T1000 (cell line): ENCODE data around the gene FOSB.

Experiments used
- DNase-seq: peaks from one replicate; lab custom pipeline; 2025; ENCODE audit warnings: mixed read lengths; lab: John Stamatoyannopoulos, UW

Gene FOSB

DNA sequence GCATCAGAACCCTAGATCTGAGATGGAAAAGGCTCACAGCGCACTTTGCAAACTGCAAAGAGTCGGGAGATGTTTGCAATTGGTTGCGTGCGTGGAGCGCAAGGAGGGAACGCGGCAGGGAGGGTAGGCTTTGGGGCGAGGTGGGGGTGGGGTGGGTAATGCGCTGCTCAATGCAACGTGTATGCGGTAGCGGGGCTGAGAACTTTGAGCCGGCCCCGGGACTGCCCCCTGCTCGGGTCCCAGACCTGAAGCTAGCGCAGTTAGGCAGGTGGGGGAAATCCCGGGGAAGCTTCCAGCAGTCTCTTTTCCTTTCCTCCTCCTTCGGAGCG is 971 bp downstream of the FOSB start:
- no peak for DNase-seq

DNA sequence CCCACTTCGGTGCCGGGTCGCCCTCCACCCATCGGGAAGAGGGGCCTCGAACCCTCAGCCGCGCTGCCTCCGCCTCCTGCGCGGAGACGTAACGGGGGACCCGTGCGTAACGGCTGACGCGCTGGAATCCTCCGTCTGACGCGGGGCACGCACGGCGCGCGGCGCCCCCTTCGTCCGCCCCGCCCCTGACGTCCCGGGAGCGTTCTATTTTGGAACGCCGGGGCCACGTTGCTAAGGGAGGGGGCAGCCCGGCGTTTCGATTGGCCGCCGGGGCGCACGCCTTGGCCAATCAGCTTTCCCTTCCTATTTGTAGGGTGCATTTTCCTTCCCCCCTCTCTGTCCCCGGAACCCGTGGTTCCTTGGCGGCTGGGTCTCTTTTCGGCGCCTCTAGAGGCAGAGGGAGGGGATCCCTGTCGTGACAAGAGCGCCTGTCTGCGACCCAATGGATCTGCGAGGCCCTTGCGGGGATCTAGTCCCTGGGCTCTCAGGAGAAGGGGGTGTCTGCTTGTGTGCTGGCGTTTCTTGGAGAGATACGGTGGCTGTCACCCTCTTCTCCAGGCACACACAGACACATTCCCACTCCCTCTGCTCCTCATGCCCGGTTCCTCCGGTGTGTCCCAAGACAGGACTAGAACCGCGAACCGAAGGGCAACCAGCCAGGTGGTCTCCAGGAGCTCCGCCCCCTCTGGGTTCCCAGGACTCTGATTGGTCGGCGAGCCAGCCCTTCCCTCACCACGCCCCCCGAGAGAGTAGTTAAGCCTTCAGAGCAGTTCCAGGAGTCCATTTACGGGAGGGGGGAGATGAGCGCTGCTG is 1.5 kb downstream of the FOSB start:
- peak; percentile 81 for DNase-seq

- DNase-seq, result peak; percentile 74
Observed at GRCh38 chr19:45469945-45470761, 2.4 kb downstream of the FOSB start.

DNA sequence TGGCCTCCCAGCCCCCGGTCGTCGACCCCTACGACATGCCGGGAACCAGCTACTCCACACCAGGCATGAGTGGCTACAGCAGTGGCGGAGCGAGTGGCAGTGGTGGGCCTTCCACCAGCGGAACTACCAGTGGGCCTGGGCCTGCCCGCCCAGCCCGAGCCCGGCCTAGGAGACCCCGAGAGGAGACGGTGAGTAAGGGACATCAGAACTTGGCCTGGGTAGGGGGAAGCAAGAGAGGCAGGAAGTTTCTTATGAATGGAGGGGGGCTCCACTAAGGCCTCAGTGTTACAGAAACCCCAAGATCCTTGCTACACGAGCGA is 2.9 kb downstream of the FOSB start:
- no peak for DNase-seq

DNA sequence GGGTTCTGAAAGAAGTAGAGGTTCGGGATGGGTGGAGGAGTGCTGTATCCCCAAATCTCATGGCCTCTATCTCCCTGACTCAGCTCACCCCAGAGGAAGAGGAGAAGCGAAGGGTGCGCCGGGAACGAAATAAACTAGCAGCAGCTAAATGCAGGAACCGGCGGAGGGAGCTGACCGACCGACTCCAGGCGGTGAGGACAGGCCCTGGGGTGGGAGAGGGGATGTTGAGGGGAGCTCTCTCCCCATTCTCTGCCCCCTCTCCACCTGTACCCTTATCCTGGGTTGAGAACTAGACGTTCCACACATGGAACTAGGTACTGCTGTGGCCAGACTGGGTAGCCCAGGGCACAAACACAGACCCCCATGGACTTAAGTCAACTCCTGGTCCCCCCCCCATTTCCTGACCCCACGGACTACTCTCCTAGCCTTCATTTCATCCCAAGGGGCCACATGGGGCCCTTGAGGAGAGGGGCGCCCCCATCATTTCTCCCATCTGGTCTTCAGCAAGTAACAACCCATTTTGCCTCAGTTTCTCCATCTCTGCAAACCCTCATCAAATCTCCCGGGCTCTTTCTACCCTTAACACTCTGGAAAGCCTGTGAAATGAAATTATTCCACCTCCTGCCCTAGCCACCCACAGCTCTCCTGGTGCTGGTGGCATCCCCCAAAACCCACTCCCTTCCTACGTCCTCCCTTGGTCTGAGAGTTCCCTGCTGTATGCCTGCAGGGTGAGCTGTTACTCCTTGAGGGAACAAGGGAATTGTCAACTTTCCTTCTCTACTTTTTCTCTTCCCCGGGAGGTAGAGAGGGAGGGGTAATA is 3.5 kb downstream of the FOSB start:
- DNase-seq, result no peak

GRCh38 chr19:45471931-45472562 is 4.3 kb downstream of the FOSB start:
- DNase-seq, result no peak

- DNase-seq, result no peak
Observed at GRCh38 chr19:45472563-45473366, 5.0 kb downstream of the FOSB start.

DNA sequence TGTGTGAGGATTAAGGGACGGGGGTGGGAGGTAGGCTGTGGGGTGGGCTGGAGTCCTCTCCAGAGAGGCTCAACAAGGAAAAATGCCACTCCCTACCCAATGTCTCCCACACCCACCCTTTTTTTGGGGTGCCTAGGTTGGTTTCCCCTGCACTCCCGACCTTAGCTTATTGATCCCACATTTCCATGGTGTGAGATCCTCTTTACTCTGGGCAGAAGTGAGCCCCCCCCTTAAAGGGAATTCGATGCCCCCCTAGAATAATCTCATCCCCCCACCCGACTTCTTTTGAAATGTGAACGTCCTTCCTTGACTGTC is 5.5 kb downstream of the FOSB start:
- no peak for DNase-seq

DNA sequence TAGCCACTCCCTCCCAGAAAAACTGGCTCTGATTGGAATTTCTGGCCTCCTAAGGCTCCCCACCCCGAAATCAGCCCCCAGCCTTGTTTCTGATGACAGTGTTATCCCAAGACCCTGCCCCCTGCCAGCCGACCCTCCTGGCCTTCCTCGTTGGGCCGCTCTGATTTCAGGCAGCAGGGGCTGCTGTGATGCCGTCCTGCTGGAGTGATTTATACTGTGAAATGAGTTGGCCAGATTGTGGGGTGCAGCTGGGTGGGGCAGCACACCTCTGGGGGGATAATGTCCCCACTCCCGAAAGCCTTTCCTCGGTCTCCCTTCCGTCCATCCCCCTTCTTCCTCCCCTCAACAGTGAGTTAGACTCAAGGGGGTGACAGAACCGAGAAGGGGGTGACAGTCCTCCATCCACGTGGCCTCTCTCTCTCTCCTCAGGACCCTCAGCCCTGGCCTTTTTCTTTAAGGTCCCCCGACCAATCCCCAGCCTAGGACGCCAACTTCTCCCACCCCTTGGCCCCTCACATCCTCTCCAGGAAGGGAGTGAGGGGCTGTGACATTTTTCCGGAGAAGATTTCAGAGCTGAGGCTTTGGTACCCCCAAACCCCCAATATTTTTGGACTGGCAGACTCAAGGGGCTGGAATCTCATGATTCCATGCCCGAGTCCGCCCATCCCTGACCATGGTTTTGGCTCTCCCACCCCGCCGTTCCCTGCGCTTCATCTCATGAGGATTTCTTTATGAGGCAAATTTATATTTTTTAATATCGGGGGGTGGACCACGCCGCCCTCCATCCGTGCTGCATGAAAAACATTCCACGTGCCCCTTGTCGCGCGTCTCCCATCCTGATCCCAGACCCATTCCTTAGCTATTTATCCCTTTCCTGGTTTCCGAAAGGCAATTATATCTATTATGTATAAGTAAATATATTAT is 6.1 kb downstream of the FOSB start:
- DNase-seq, result no peak

DNA sequence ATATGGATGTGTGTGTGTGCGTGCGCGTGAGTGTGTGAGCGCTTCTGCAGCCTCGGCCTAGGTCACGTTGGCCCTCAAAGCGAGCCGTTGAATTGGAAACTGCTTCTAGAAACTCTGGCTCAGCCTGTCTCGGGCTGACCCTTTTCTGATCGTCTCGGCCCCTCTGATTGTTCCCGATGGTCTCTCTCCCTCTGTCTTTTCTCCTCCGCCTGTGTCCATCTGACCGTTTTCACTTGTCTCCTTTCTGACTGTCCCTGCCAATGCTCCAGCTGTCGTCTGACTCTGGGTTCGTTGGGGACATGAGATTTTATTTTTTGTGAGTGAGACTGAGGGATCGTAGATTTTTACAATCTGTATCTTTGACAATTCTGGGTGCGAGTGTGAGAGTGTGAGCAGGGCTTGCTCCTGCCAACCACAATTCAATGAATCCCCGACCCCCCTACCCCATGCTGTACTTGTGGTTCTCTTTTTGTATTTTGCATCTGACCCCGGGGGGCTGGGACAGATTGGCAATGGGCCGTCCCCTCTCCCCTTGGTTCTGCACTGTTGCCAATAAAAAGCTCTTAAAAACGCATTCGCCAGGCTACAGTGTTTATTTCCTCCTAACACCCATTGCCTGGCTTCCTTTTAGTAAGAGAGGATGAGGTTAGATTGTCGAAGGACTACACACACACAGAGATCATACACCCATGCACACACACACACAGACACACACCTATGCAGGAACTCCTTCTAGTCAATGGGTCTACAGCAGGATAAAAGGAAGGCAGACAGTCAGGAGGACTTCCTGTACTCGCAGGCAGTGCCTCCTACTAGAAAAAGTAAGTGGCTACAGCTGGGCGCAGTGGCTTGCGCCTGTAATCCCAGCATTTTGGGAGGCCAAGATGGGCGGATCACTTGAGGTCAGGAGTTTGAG is 7.1 kb downstream of the FOSB start:
- DNase-seq, result no peak

DNA sequence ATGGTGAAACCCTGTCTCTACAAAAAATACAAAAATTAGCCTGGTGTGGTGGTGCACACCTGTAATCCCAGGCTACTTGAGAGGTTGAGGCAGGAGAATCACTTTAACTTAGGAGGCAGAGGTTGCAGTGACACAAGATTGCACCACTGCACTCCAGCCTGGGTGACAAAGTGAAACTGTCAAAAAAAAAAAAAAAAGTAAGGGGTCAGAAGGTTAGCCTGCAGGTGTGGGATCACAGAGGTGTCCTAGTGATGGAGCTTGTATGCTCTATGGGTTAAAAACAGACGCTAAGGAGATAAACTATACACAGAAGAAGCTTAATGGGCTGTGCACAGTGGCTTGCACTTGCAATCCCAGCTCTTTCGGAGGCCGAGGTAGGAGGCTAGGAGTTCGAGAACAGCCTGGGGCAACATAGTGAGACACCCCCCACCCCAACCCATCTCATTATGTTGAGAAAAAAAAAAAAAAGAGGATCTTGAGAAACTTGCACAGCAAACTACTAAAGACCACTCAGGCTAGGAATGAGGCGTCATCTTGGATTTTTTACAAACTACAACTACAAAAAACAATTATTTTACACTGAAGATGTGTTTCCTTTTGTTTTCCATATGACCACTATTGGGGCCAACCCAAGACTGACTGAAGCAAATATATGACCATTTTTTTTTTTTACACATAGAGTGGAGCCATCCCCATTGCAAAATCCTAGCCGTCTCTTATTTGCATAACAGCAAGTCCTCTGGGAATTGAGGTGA is 7.9 kb downstream of the FOSB start:
- no peak for DNase-seq

GRCh38 chr19:45476304-45476703 is 8.5 kb downstream of the FOSB start:
- no peak for DNase-seq

DNA sequence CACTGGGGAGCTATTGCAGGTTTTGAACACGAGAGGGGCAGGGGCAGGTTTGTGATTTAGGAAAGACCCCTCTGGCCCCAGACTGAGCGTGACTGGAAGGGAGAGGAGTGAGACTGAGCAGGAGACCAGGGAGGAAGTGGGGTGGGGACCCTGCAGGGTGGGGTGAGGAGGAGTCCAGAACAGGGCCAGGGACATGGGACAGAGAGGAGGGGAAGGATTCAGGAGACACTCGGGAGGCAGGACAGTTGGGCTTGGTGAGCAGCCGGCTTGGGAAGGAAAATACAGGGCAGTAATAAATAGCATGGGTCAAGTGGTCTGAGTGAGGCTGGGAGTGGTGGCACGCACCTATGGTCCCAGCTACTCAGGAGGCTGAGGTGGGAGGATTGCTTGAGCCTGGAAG is 9.4 kb downstream of the FOSB start:
- no peak for DNase-seq

DNA sequence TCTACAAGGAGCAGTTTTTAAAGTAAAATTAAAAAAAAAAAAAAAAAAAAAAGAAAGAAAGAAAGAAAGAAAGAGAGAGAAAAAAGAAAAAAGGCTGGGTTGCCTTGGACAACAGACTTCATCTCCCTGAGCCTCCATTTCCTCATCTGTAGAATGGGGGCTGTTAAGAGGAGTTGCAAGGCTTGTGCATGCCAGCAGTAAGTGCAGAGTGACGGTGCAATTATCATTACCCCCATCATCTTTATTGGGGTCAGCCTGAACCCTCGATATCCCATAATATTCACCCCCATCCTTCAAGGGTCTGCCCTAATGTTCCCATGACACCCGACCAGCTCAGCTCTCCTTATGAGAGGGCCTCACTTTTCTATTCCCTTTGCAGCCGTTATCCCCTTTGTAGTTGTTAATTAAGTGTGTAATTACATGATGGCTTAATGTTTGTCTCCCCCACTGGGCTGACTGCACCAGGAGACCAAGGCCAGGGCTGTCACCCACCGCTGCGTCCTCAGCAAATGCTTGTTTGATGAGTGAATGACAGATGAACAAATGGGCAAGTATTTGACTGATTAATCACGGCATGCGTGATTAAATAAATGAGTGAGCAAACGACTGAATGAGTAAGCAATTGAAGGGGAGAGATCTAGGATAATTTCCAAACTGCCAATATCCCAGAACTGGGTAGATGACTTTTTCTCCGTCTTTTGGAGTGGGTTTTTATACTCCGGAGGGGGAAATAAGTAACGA is 10.1 kb downstream of the FOSB start:
- DNase-seq, result peak; percentile 70

DNA sequence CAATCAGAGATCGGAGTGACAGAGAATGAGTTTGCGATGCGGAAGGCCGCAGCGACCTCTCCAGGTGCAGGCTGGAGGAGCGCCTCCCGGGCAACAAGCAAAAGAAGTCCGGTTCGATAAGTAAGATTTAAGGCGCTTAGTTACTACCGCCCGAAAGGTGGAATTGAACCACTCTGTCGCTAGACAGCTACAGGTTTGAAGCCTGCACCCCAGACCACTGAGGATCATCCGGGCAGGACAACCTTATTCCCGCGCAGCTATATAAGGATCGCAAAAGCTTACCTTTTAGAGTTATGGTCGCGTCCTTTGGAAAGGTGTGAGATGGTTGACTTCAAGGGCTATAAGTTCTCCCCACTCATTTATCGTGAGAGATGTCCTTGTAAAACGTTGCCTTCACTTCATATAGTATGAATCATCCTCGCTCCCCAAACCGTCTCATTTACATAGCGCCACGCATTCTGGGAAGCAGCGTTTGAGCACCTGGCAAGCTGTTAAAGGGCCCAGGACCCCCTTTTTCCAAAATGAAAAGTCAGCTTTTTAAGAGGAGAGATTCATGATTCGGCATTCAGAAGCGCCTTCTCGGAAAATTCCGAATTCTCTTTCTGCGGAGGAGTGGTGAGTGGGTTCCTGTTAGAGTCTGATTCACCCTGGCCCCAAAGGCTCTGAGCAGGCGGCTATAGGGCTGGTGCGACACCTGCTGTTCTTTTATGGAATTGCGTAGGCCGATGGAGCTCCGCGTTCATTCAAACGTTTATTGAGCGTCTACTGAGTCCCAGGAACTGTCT is 10.8 kb downstream of the FOSB start:
- DNase-seq, result peak; percentile 84

DNA sequence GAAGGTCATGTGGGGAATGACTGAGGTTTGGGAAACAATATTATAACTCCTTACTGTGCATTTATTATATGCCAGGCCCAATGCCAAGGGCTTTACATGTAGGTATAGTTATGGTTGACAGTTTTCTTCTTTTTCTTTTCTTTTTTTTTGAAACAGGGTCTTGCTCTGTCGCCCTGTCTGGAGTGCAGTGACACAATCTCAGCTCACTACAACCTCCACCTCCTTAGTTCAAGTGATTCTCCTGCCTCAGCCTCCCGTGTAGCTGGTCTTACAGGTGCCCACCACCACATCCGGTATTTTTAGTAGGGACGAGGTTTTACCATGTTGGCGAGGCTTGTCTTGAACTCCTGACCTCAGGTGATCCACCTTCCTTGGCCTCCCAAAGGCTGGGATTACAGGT is 15.2 kb downstream of the FOSB start:
- DNase-seq, result no peak

DNA sequence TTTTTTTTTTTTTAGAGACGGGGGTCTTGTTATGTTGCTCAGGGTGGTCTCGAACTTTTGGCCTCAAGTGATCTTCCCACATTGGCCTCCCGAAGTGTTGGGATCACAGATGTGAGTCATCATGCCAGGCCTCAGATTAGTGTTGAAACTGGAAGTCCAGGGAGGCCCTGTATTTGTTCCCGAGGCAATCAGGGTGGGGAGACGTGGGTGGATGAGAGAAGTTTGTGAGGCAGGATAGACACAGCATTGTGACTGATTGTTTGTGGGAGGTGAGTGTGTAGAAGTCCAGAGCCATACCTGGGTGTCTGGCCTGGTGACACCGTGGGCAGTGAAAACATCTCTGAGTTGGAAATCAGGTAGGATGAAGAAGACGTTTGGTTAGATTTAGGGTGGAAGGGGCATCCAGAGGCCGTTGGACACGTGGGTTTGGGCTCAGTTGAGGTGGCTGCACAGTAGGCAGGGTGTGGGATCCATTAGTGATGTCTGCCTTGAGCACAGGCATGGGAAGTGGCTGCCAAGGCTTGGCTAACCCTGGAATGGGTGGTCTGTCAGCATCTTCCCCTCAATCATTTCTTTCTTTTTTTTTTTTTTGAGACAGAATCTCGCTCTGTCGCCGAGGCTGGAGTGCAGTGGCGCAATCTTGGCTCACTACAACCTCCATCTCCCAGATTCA is 16.6 kb downstream of the FOSB start:
- DNase-seq, result no peak
